Activated CD4-positive, CD25-positive, alpha-beta regulatory T cell treated with anti-CD3 and anti-CD28 coated beads, Interleukin-2, amount 50 U/mL, for 24 hours (primary cell): ENCODE data around the gene TEX30.

Experiments
- ATAC-seq, 2 donors: fragments of 150-1000 bp; cut with Tn5 transposase; one replicate each; pipeline ENCODE4 v1.10.0; 2021; ENCODE audit warnings: mild to moderate bottlenecking in 1 of 2, moderate library complexity in 1 of 2

Gene TEX30

GRCh38 chr13:102777736-102778135 lies 4.2 kb upstream of the TEX30 start:
- ATAC-seq: no peak

GRCh38 chr13:102776271-102776670 lies 2.7 kb upstream of the TEX30 start:
- no peak for ATAC-seq

GRCh38 chr13:102774591-102775520 lies 1.3 kb upstream of the TEX30 start:
- ATAC-seq: no peak

GRCh38 chr13:102774214-102774568 lies 605 bp upstream of the TEX30 start:
- ATAC-seq: no peak

GRCh38 chr13:102772042-102772425 lies 1.6 kb downstream of the TEX30 start:
- no peak for ATAC-seq

- ATAC-seq: no peak
Observed at GRCh38 chr13:102771298-102772041, 2.1 kb downstream of the TEX30 start.

GRCh38 chr13:102770435-102770834 lies 3.2 kb downstream of the TEX30 start:
- ATAC-seq: no peak

- ATAC-seq: no peak
Observed at GRCh38 chr13:102769679-102770078, 3.9 kb downstream of the TEX30 start.

- ATAC-seq: no peak
Observed at GRCh38 chr13:102768909-102769308, 4.7 kb downstream of the TEX30 start.

GRCh38 chr13:102763741-102764140 lies 9.8 kb downstream of the TEX30 start:
- no peak for ATAC-seq

- ATAC-seq: no peak
Observed at GRCh38 chr13:102761071-102761470, 12.5 kb downstream of the TEX30 start.

GRCh38 chr13:102758842-102759241 lies 14.7 kb downstream of the TEX30 start:
- no peak for ATAC-seq

- no peak for ATAC-seq
Observed at GRCh38 chr13:102757006-102757405, 16.6 kb downstream of the TEX30 start.

GRCh38 chr13:102751886-102752285 lies 21.7 kb downstream of the TEX30 start:
- ATAC-seq: no peak

- no peak for ATAC-seq
Observed at GRCh38 chr13:102742506-102742905, 31.1 kb downstream of the TEX30 start.

- ATAC-seq: no peak
Observed at GRCh38 chr13:102742101-102742500, 31.5 kb downstream of the TEX30 start.

GRCh38 chr13:102729560-102730270 lies 43.9 kb downstream of the TEX30 start:
- ATAC-seq: no peak

- ATAC-seq: no peak
Observed at GRCh38 chr13:102726430-102726829, 47.2 kb downstream of the TEX30 start.

GRCh38 chr13:102724923-102725322 lies 48.7 kb downstream of the TEX30 start:
- ATAC-seq: no peak

GRCh38 chr13:102721800-102722231 lies 51.8 kb downstream of the TEX30 start:
- ATAC-seq: no peak

- no peak for ATAC-seq
Observed at GRCh38 chr13:102718746-102719145, 54.8 kb downstream of the TEX30 start.
